Embryonic facial prominence (tissue), 1 donor: ENCODE measurements around the gene HLA-DQA1.
"Not testable (repeated sequence)": the region's sequence is repeated elsewhere in the genome, so short reads cannot be mapped to it uniquely, and the experiment has no call there.

Experiments used
- DNase-seq: peaks from one replicate; pipeline ENCODE4 v3.0.0-alpha.2; 2016; ENCODE audit errors: extremely low spot score

Gene HLA-DQA1

DNA sequence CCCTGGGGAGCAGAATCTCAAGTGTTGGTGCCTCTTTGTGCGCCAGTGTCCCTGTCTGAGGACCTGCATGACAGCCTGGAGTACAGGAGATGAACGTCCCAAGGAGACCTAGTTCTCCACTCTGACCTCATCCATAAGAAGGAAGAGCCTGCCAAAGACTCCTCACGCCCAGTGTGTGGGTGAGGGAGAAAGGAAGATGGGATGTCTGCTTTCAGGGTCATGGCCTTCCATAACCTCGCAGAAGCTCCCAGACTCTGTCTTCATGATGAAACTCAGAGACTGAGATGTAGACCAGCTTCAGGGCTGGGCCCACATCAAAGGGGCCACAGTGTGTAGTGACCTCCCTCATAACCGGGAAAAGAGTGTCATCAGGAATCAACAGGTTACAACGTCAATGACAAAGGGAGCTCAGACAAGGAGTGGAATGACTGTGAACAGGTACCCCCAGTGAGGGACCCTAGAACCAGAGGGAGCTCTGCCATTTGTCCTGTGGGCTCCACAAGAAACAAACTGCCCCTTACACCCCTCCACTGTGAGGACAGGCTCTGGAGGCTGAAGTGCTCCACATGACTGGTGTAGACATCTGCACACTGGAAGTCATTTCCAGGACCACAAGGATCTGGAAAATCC is 21.2 kb downstream of the HLA-DQA1 start:
- DNase-seq = no peak

GRCh38 chr6:32659856-32660595 is 22.8 kb downstream of the HLA-DQA1 start:
- no peak for DNase-seq

DNA sequence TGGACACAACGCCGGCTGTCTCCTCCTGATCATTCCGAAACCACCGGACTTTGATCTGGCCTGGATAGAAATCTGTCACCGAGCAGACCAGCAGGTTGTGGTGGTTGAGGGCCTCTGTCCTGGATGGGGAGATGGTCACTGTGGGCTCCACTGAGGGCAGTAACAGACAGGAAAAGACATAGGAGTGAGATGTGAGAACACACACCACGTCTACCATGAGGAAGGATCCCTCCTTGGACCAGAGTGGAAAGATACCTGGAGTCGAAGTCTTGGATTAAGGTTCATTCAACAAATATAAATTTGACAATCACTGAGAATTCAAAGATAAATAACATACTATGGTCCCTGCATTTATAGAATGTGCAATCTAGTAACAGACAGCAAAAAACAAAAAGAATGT is 24.9 kb downstream of the HLA-DQA1 start:
- no peak for DNase-seq

DNA sequence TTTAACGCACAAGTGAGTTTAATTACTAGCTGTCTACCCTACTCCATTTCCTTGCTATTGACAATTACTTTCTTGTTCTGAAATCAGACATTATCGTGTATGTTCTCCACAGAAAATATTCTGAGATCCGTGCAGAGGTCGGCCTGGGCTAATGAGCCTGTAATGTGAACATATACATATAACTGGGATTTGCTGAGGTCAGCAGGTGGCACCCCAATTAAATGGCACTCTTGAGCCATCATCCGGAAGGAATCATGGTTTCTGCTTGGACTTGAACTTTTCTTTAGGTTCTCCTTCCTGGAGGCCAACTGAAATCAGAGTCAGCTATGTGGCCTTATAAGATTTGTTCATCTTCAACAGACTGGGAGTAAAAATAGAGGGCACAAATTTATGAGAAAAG is 25.6 kb downstream of the HLA-DQA1 start:
- no peak for DNase-seq

GRCh38 chr6:32664354-32664753 is 27.1 kb downstream of the HLA-DQA1 start:
- DNase-seq = no peak

GRCh38 chr6:32664827-32665362 is 27.7 kb downstream of the HLA-DQA1 start:
- DNase-seq = no peak

- no peak for DNase-seq
These were observed 28.5 kb downstream of the HLA-DQA1 start for GRCh38 chr6:32665661-32666060.

- DNase-seq = no peak
These were observed 29.5 kb downstream of the HLA-DQA1 start, which contains the start of gene HLA-DQB1 for GRCh38 chr6:32666420-32667300. HLA-DQB1 (minus strand) TSS chr6:32666657; CDS start chr6:32666607, 50 bp downstream.

- DNase-seq = no peak
These were observed 31.1 kb downstream of the HLA-DQA1 start for GRCh38 chr6:32668226-32668747.

GRCh38 chr6:32669240-32669639 is 32.0 kb downstream of the HLA-DQA1 start:
- DNase-seq = no peak

DNA sequence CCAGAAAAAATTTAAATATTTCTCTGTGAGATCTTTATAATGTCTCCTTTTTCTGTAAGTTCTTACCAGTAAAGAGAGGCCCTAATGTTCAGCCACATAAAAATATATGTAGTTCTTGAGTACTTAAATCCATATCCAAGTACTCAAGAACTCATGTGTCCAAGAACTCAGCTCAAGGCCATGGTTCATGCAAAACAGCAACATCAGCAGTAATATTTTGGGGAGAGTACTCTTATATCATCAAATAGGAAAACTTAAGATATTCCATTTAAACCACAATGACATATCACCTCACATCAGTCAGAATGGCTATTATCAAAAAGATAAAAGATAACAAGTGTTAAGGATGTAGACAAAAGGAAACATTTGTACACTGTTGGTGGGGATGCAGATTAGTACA is 32.7 kb downstream of the HLA-DQA1 start:
- no peak for DNase-seq

GRCh38 chr6:32671908-32672307 is 34.7 kb downstream of the HLA-DQA1 start:
- DNase-seq = not testable (repeated sequence)

GRCh38 chr6:32674123-32674522 is 36.9 kb downstream of the HLA-DQA1 start:
- not testable (repeated sequence) for DNase-seq

GRCh38 chr6:32679492-32679891 is 42.3 kb downstream of the HLA-DQA1 start:
- no peak for DNase-seq

- no peak for DNase-seq
These were observed 42.8 kb downstream of the HLA-DQA1 start for GRCh38 chr6:32680055-32680454.

DNA sequence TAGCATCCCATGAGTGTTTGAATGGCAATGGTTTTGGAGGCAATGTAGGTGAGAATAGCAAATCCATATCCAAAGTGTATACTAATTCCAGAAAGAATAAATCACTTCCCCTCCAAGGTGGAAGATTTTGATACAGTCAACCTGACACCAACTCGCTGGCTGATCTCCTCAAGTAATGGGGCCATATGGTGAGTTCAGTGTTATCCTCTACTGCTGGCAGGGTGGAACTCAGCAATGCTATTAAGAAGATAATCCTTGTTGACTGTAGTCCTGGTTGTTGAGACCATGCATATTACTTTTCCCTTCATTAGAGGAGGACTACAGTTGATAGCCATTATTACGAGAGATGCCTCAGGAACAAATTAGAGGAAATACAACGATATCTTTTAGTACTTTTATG is 47.0 kb downstream of the HLA-DQA1 start:
- no peak for DNase-seq

DNA sequence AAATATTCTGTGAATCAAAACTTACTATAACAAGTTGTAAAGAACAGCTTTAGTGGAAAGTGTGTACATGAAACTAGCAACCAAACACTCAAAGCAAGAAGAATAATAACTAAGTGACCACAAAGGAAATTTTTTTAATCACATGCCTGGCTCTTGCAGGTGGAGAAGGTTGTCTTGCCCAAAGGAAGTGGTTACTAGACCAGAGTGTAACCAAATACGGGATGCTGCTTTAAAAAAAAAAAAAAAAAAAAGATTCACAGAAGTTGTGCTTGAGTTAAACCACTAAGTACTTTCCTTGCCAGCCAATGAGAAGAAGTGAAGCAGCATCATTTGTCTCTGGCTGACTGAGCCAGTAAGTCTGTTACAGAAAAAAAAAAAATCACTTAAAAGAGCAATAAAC is 48.4 kb downstream of the HLA-DQA1 start:
- no peak for DNase-seq

- DNase-seq = no peak
These were observed 52.6 kb downstream of the HLA-DQA1 start for GRCh38 chr6:32689531-32690501.

DNA sequence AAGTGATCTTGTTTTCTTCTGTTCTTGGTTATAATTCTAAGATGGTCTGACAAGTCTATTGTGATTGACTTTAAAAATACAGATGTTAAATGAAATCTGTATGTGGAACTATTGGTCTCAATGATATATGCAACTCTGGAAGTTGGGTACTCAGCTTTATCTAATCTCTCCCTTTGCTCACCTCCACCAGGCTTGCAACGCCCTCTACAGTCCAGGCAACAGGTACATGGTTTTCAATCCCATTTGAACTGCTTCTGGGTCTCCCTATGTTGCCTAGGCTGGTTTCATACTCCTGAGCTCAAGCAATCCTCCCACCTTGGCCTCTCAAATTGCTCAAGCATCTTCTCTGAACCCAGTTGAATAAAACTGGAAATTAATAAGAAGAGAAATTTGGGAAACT is 54.8 kb downstream of the HLA-DQA1 start:
- no peak for DNase-seq
